DOHH2 (cell line): ENCODE measurements around the gene ITGAX.

Source experiments
- H3F3A ChIP-seq: fragments of 200-600 bp; sonication (generic), shearing (Covaris generic); 2 replicates; pipeline ENCODE4 v1.6.0; 2016; ENCODE audit warnings: antibody characterized with exemption, mild to moderate bottlenecking; ENCODE audit not compliant: control insufficient read depth, insufficient read depth
- H3K27ac ChIP-seq: fragments of 200-600 bp; sonication (generic); 2 replicates; pipeline ENCODE4 v1.5.1; 2014; ENCODE audit warnings: low read depth, mild to moderate bottlenecking, low read length, moderate library complexity
- H3K27me3 ChIP-seq: fragments of 200-600 bp; sonication (generic); 2 replicates; pipeline ENCODE4 v1.6.1; 2014; ENCODE audit warnings: mild to moderate bottlenecking, low read length, mixed read lengths; ENCODE audit not compliant: control insufficient read depth
- H3K36me3 ChIP-seq: fragments of 200-600 bp; sonication (generic); 2 replicates; pipeline ENCODE4 v1.6.1; 2014; ENCODE audit warnings: mild to moderate bottlenecking, low read length, moderate library complexity, mixed read lengths; ENCODE audit not compliant: control insufficient read depth
- H3K4me1 ChIP-seq: fragments of 200-600 bp; sonication (generic); 2 replicates; pipeline ENCODE4 v1.6.1; 2014; ENCODE audit warnings: mild to moderate bottlenecking, low read length, mixed read lengths; ENCODE audit not compliant: control insufficient read depth
- H3K4me2 ChIP-seq: fragments of 200-600 bp; sonication (generic); 2 replicates; pipeline ENCODE4 v1.6.0; 2014; ENCODE audit warnings: mild to moderate bottlenecking, low read length, moderate library complexity
- H3K4me3 ChIP-seq: fragments of 200-600 bp; sonication (generic); 2 replicates; pipeline ENCODE4 v1.5.1; 2014; ENCODE audit warnings: mild to moderate bottlenecking, low read length, mixed read lengths
- H3K79me2 ChIP-seq: fragments of 200-600 bp; sonication (generic); 2 replicates; pipeline ENCODE4 v1.6.1; 2014; ENCODE audit warnings: mild to moderate bottlenecking, low read length, mixed read lengths; ENCODE audit not compliant: control insufficient read depth
- H3K9me2 ChIP-seq: fragments of 200-600 bp; sonication (generic); replicated peaks from 2 replicates; pipeline ENCODE4 v1.6.1; 2014; ENCODE audit warnings: mild to moderate bottlenecking, low read length, mixed read lengths; ENCODE audit not compliant: control insufficient read depth
- H3K9me3 ChIP-seq: fragments of 200-600 bp; sonication (generic); 2 replicates; pipeline ENCODE4 v1.6.1; 2014; ENCODE audit warnings: antibody characterized with exemption, low read length, mixed read lengths; ENCODE audit not compliant: control insufficient read depth, insufficient read depth
- H4K20me1 ChIP-seq: fragments of 200-600 bp; sonication (generic); 2 replicates; pipeline ENCODE4 v1.6.0; 2014; ENCODE audit warnings: low read depth, mild to moderate bottlenecking, antibody characterized with exemption, low read length, moderate library complexity; ENCODE audit not compliant: control insufficient read depth, insufficient read depth
- CTCF ChIP-seq: fragments of 200-600 bp; sonication (generic); IDR thresholded peaks from one replicate; pipeline ENCODE4 v1.5.1; 2014; ENCODE audit warnings: antibody characterized with exemption, mild to moderate bottlenecking, low read depth, low read length; ENCODE audit not compliant: poor library complexity, severe bottlenecking
- EZH2phosphoT487 ChIP-seq: fragments of 200-600 bp; sonication (generic); IDR thresholded peaks from 2 replicates; pipeline ENCODE4 v1.6.1; 2017; ENCODE audit warnings: borderline replicate concordance, mild to moderate bottlenecking, antibody characterized with exemption, low read length, moderate library complexity, mixed read lengths

The ITGAX gene

GRCh38 chr16:31417916-31418315 is 62.9 kb downstream of the ITGAX start:
- Histone ChIP-seq H3K4me3 (no peak overlapping the region), H3K4me2 (no peak overlapping the region), H3K36me3 (no peaks in the 10 kb centered on the region), H3F3A (no peaks in the 10 kb centered on the region), H4K20me1 (no peaks in the 10 kb centered on the region), H3K79me2 (no peaks in the 10 kb centered on the region), H3K9me3 (no peaks in the 10 kb centered on the region), H3K27me3 (no peaks in the 10 kb centered on the region), H3K27ac (no peak overlapping the region), H3K9me2 (no peaks in the 10 kb centered on the region), H3K4me1 (no peaks in the 10 kb centered on the region; the same call in 1 of the 2 replicates)
- TF ChIP-seq EZH2phosphoT487 (no peak), CTCF (no peak)

GRCh38 chr16:31420037-31420436 is 65.1 kb downstream of the ITGAX start:
- Histone ChIP-seq H3K4me1 (no peaks in the 10 kb centered on the region), H3K9me2 (no peaks in the 10 kb centered on the region), H3K4me2 (no peak overlapping the region), H4K20me1 (no peaks in the 10 kb centered on the region), H3K27me3 (no peaks in the 10 kb centered on the region), H3K79me2 (no peaks in the 10 kb centered on the region), H3K9me3 (no peaks in the 10 kb centered on the region), H3K36me3 (no peaks in the 10 kb centered on the region), H3K4me3 (no peak overlapping the region), H3F3A (no peaks in the 10 kb centered on the region), H3K27ac (no peak overlapping the region)
- TF ChIP-seq EZH2phosphoT487: no peak
- TF ChIP-seq CTCF: no peak

GRCh38 chr16:31421587-31421986 is 66.6 kb downstream of the ITGAX start:
- no peaks in the 10 kb centered on the region for H4K20me1 ChIP-seq
- no peaks in the 10 kb centered on the region for H3F3A ChIP-seq
- H3K27ac ChIP-seq: no peak overlapping the region
- TF ChIP-seq CTCF (no peak), EZH2phosphoT487 (no peak)
- H3K9me2 ChIP-seq: no peaks in the 10 kb centered on the region
- H3K4me3 ChIP-seq: no peak overlapping the region
- H3K9me3 ChIP-seq: no peaks in the 10 kb centered on the region
- H3K79me2 ChIP-seq: no peaks in the 10 kb centered on the region
- no peaks in the 10 kb centered on the region for H3K4me1 ChIP-seq
- H3K27me3 ChIP-seq: no peaks in the 10 kb centered on the region
- no peaks in the 10 kb centered on the region for H3K36me3 ChIP-seq
- no peak overlapping the region for H3K4me2 ChIP-seq

GRCh38 chr16:31423241-31423640 is 68.3 kb downstream of the ITGAX start:
- H3K9me3 ChIP-seq: no peaks in the 10 kb centered on the region
- no peaks in the 10 kb centered on the region for H3K27me3 ChIP-seq
- H4K20me1 ChIP-seq: no peaks in the 10 kb centered on the region
- TF ChIP-seq EZH2phosphoT487: no peak
- no peak for TF ChIP-seq CTCF
- H3K4me3 ChIP-seq: no peak overlapping the region
- H3K79me2 ChIP-seq: no peaks in the 10 kb centered on the region
- H3K27ac ChIP-seq: no peak overlapping the region
- H3K4me2 ChIP-seq: no peak overlapping the region
- no peaks in the 10 kb centered on the region for H3K36me3 ChIP-seq
- no peaks in the 10 kb centered on the region for H3K9me2 ChIP-seq
- H3K4me1 ChIP-seq: no peaks in the 10 kb centered on the region
- H3F3A ChIP-seq: no peaks in the 10 kb centered on the region
